GM23338 (cell line): ENCODE data around the gene NR0B2. TPM values are rescaled to one million over a fixed set of nuclear protein-coding genes. Genes with fewer than 3 reads are reported as not detected.

Experiments
- ATAC-seq: fragments of 200-7000 bp; cut with Tn5 transposase; 3 replicates; pipeline ENCODE4 v1.9.1; 2020
- DNase-seq: peaks from one replicate; pipeline ENCODE4 v3.0.0-alpha.2; 2015; ENCODE audit warnings: low spot score
- H2AFZ ChIP-seq: fragments of 200-600 bp; sonication (generic); 2 replicates; pipeline ENCODE4 v1.8.0; 2016; ENCODE audit warnings: antibody characterized with exemption, mild to moderate bottlenecking, moderate library complexity
- H3F3A ChIP-seq: fragments of 200-600 bp; sonication (generic); replicated peaks from 2 replicates; pipeline ENCODE4 v1.8.0; 2017; ENCODE audit warnings: antibody characterized with exemption, mixed run types, low read depth
- H3K27ac ChIP-seq: fragments of 200-600 bp; sonication (generic); 2 replicates; pipeline ENCODE4 v1.6.1; 2016; ENCODE audit warnings: low read depth
- H3K27me3 ChIP-seq: fragments of 200-600 bp; sonication (generic); 2 replicates; pipeline ENCODE4 v1.8.0; 2016; ENCODE audit warnings: mild to moderate bottlenecking, mixed run types, moderate library complexity; ENCODE audit not compliant: insufficient read depth
- H3K36me3 ChIP-seq: fragments of 200-600 bp; sonication (generic); 2 replicates; pipeline ENCODE4 v1.8.0; 2016; ENCODE audit warnings: mild to moderate bottlenecking; ENCODE audit not compliant: insufficient read depth
- H3K4me1 ChIP-seq: fragments of 200-600 bp; sonication (generic); 2 replicates; pipeline ENCODE4 v1.8.0; 2016; ENCODE audit warnings: mild to moderate bottlenecking, moderate library complexity; ENCODE audit not compliant: insufficient read depth
- H3K4me2 ChIP-seq: fragments of 200-600 bp; sonication (generic); 2 replicates; pipeline ENCODE4 v1.7.1; 2017; ENCODE audit warnings: mixed run types
- H3K4me3 ChIP-seq: fragments of 200-600 bp; sonication (generic); 2 replicates; pipeline ENCODE4 v1.6.1; 2016; ENCODE audit warnings: mixed run types
- H3K79me2 ChIP-seq: fragments of 200-600 bp; sonication (generic); replicated peaks from 2 replicates; pipeline ENCODE4 v1.8.0; 2017; ENCODE audit warnings: mild to moderate bottlenecking; ENCODE audit not compliant: insufficient read depth
- H3K9me2 ChIP-seq: fragments of 200-600 bp; sonication (generic); 2 replicates; pipeline ENCODE4 v1.8.0; 2017; ENCODE audit not compliant: insufficient read depth
- H4K20me1 ChIP-seq: fragments of 200-600 bp; sonication (generic); replicated peaks from 2 replicates; pipeline ENCODE4 v1.8.0; 2017; ENCODE audit warnings: mild to moderate bottlenecking; ENCODE audit not compliant: insufficient read depth
- H3K27ac Mint-ChIP-seq: 2 replicates; pipeline ENCODE4 v1.8.0; 2020; ENCODE audit warnings: inconsistent platforms, mild to moderate bottlenecking, moderate library complexity, mixed read lengths
- H3K27me3 Mint-ChIP-seq: 3 replicates; pipeline ENCODE4 v1.8.0; 2022; ENCODE audit warnings: low read depth, mild to moderate bottlenecking, moderate library complexity, mixed read lengths, inconsistent platforms; ENCODE audit not compliant: insufficient read depth, poor library complexity
- H3K36me3 Mint-ChIP-seq: 3 replicates; pipeline ENCODE4 v1.8.0; 2021; ENCODE audit warnings: low read depth, mild to moderate bottlenecking, inconsistent platforms, moderate library complexity, mixed read lengths
- H3K4me1 Mint-ChIP-seq: 3 replicates; pipeline ENCODE4 v1.8.0; 2020; ENCODE audit warnings: mild to moderate bottlenecking, inconsistent platforms, mixed read lengths
- H3K4me3 Mint-ChIP-seq: 3 replicates; pipeline ENCODE4 v1.8.0; 2021; ENCODE audit warnings: moderate library complexity, mild to moderate bottlenecking, inconsistent platforms, mixed read lengths
- H3K9me3 Mint-ChIP-seq: 3 replicates; pipeline ENCODE4 v1.8.0; 2020; ENCODE audit warnings: moderate library complexity, mild to moderate bottlenecking, inconsistent platforms, mixed read lengths
- CREB1 ChIP-seq: fragments of 250-450 bp; sonication (Bioruptor Pico); IDR thresholded peaks from 2 replicates; pipeline ENCODE4 v1.5.0; 2020; ENCODE audit warnings: low read depth, mild to moderate bottlenecking, moderate library complexity
- EZH2 ChIP-seq: fragments of 200-600 bp; sonication (generic); IDR thresholded peaks from one replicate; pipeline ENCODE4 v1.8.0; 2017; ENCODE audit warnings: antibody characterized with exemption, mild to moderate bottlenecking, low read depth; ENCODE audit not compliant: unreplicated experiment
- EZH2phosphoT487 ChIP-seq: fragments of 200-600 bp; sonication (generic); IDR thresholded peaks from one replicate; pipeline ENCODE4 v1.8.1; 2018; ENCODE audit warnings: antibody characterized with exemption; ENCODE audit not compliant: unreplicated experiment
- JUNB ChIP-seq: IDR thresholded peaks from one replicate; pipeline ENCODE4 v1.6.1; 2016; ENCODE audit warnings: antibody characterized with exemption; ENCODE audit not compliant: unreplicated experiment
- NANOG ChIP-seq: IDR thresholded peaks from 2 replicates; pipeline ENCODE4 v1.6.1; 2016; ENCODE audit warnings: antibody characterized with exemption, borderline replicate concordance
- POLR2AphosphoS5 ChIP-seq: IDR thresholded peaks from 2 replicates; pipeline ENCODE4 v1.6.1; 2016; ENCODE audit warnings: antibody characterized with exemption, low read depth
- STAT1 ChIP-seq: IDR thresholded peaks from one replicate; pipeline ENCODE4 v1.6.1; 2016; ENCODE audit warnings: antibody characterized with exemption; ENCODE audit not compliant: unreplicated experiment
- ZNF114 ChIP-seq: fragments of 250-450 bp; sonication (Bioruptor Pico); IDR thresholded peaks from 2 replicates; pipeline ENCODE4 v1.5.0; 2020; ENCODE audit warnings: mild to moderate bottlenecking, moderate library complexity
- ZNF331 ChIP-seq: fragments of 250-450 bp; sonication (Bioruptor Pico); IDR thresholded peaks from 2 replicates; pipeline ENCODE4 v1.5.0; 2020; ENCODE audit warnings: low read depth, mild to moderate bottlenecking, moderate library complexity
- ZNF462 ChIP-seq: fragments of 250-450 bp; sonication (Bioruptor Pico); IDR thresholded peaks from 2 replicates; pipeline ENCODE4 v1.5.0; 2020; ENCODE audit warnings: mild to moderate bottlenecking, moderate library complexity
- polyA plus RNA-seq: library from polyadenylated mRNA; unstranded; fragments of >200 nt; fragmentation: Nextera tagmentation; extraction: Ambion mirVana; gene quantifications from 2 replicates; pipeline ENCODE4 v1.2.1, GENCODE V29; 2016
- total RNA-seq: library from RNA; depleted of rRNA; stranded (reverse); fragments of >200 nt; shearing (Covaris generic); gene quantifications from 2 replicates; pipeline ENCODE4 v1.2.3, GENCODE V29; 2014
- TF ChIP-seq, protein P1 (sequence below): IDR thresholded peaks from one replicate; pipeline ENCODE4 v1.6.1; 2018; ENCODE audit warnings: antibody characterized with exemption; ENCODE audit not compliant: unreplicated experiment

NR0B2 gene
- total and polyA plus RNA-seq, 2 experiments from 2014 or later = 0.18 TPM; not detected in 1

DNA sequence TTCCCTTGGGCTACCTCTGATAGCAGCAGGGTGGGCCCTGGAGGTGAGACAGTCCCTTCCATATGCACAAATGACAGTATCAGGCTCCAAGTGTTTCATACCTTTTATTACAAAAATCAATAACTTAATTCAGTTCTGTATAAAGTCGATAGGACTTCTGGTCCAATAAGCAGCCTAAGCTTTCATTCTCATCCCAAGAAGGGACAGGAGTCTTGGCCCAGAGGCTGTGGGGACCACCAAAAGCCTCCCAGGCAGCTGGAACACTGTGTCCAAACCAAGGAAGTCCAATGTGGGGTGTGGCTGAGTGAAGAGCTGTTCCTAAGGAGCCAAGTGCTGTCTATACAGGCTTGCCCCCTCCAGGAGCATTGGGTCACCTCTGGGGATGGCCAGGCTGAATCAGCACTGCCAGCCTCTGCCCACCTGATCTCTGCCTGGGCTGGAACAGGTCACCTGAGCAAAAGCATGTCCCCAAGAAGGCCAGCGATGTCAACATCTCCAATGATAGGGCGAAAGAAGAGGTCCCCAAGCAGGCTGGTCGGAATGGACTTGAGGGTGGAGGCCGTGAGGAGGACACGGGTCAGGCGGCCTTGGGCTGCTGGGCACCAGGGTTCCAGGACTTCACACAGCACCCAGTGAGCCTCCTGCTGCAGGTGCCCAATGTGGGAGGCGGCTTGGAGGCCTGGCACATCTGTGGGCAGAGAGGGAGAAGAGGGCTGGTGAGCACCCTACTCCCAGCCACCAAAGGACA is 2.2 kb downstream of the NR0B2 start (continued):
- TF ChIP-seq ZNF462 (CRISPR knock-in tag) = no peak
- TF ChIP-seq POLR2AphosphoS5 = no peak
- no peak for TF ChIP-seq EZH2
- no peak for TF ChIP-seq JUNB

- DNase-seq (no peak), ATAC-seq (no peak)
- Histone ChIP-seq H3K27me3 (no peaks in the 10 kb centered on the region), H3K4me1 (no peaks in the 10 kb centered on the region), H3K4me3 (no peak overlapping the region), H2AFZ (no peak overlapping the region), H3K9me2 (no peaks in the 10 kb centered on the region), H3K36me3 (no peaks in the 10 kb centered on the region), H3F3A (no peaks in the 10 kb centered on the region), H4K20me1 (no peaks in the 10 kb centered on the region), H3K27ac (no peak overlapping the region), H3K79me2 (no peaks in the 10 kb centered on the region), H3K4me2 (no peak overlapping the region)
- Mint-ChIP-seq H3K27me3 (peaks cover 8% of the 10 kb centered on the region), H3K4me1 (no peaks in the 10 kb centered on the region; the same call in 2 of the 3 replicates), H3K4me3 (no peak overlapping the region), H3K36me3 (no peaks in the 10 kb centered on the region), H3K9me3 (no peaks in the 10 kb centered on the region), H3K27ac (no peak overlapping the region)
- TF ChIP-seq EZH2 (no peak), ZNF331 (no peak), EZH2phosphoT487 (no peak), ZNF114 (no peak), STAT1 (no peak), NANOG (no peak), POLR2AphosphoS5 (no peak), CREB1 (CRISPR knock-in tag) (no peak)
- TF ChIP-seq, protein P1, sequence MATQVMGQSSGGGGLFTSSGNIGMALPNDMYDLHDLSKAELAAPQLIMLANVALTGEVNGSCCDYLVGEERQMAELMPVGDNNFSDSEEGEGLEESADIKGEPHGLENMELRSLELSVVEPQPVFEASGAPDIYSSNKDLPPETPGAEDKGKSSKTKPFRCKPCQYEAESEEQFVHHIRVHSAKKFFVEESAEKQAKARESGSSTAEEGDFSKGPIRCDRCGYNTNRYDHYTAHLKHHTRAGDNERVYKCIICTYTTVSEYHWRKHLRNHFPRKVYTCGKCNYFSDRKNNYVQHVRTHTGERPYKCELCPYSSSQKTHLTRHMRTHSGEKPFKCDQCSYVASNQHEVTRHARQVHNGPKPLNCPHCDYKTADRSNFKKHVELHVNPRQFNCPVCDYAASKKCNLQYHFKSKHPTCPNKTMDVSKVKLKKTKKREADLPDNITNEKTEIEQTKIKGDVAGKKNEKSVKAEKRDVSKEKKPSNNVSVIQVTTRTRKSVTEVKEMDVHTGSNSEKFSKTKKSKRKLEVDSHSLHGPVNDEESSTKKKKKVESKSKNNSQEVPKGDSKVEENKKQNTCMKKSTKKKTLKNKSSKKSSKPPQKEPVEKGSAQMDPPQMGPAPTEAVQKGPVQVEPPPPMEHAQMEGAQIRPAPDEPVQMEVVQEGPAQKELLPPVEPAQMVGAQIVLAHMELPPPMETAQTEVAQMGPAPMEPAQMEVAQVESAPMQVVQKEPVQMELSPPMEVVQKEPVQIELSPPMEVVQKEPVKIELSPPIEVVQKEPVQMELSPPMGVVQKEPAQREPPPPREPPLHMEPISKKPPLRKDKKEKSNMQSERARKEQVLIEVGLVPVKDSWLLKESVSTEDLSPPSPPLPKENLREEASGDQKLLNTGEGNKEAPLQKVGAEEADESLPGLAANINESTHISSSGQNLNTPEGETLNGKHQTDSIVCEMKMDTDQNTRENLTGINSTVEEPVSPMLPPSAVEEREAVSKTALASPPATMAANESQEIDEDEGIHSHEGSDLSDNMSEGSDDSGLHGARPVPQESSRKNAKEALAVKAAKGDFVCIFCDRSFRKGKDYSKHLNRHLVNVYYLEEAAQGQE = no peak
These were observed 3.2 kb downstream of the NR0B2 start for GRCh38 chr1:26910343-26911160.
